ENCODE measurements around the gene CSF3R. TPM values are rescaled to one million over a fixed set of nuclear protein-coding genes. Genes with fewer than 3 reads are reported as not detected.
A peak's percentile ranks its signal among the peaks of the same experiment; 100 is the strongest.
"Not testable (repeated sequence)": the region's sequence is repeated elsewhere in the genome, so short reads cannot be mapped to it uniquely, and the experiment has no call there.

CSF3R gene
- total RNA-seq, 2 donors from 2014 or later, result 0.90 TPM; not detected in 1

- H3K9me3 Mint-ChIP-seq, result no peaks in the 10 kb centered on the region
- H3K36me3 Mint-ChIP-seq (ENCODE audit: low read depth), result no peaks in the 10 kb centered on the region
- ATAC-seq (replicated peaks), result no peak
- H3K27me3 Mint-ChIP-seq, result peaks cover 6% of the 10 kb centered on the region
- H3K27ac Mint-ChIP-seq, result no peak overlapping the region
- no peak overlapping the region for H3K4me3 Mint-ChIP-seq
- H3K4me1 Mint-ChIP-seq, result no peaks in the 10 kb centered on the region
Measured at GRCh38 chr1:36481091-36481490, 1.6 kb downstream of the CSF3R start.

GRCh38 chr1:36480161-36480560 lies 2.6 kb downstream of the CSF3R start:
- Mint-ChIP-seq H3K4me3 (no peak overlapping the region), H3K27me3 (peaks cover 6% of the 10 kb centered on the region), H3K9me3 (no peaks in the 10 kb centered on the region), H3K36me3 (ENCODE audit: low read depth) (no peaks in the 10 kb centered on the region), H3K27ac (no peak overlapping the region), H3K4me1 (no peaks in the 10 kb centered on the region)
- no peak for ATAC-seq (replicated peaks)

- no peak for ATAC-seq (replicated peaks)
- no peak overlapping the region for H3K4me3 Mint-ChIP-seq
- H3K27ac Mint-ChIP-seq, result peak overlapping the region; percentile 42
- peaks cover 6% of the 10 kb centered on the region for H3K27me3 Mint-ChIP-seq
- no peaks in the 10 kb centered on the region for H3K36me3 Mint-ChIP-seq (ENCODE audit: low read depth)
- H3K4me1 Mint-ChIP-seq, result no peaks in the 10 kb centered on the region
- no peaks in the 10 kb centered on the region for H3K9me3 Mint-ChIP-seq
Measured at GRCh38 chr1:36479505-36480051, 3.1 kb downstream of the CSF3R start.

- ATAC-seq (replicated peaks); H3K4me3 Mint-ChIP-seq; H3K4me1 Mint-ChIP-seq; H3K36me3 Mint-ChIP-seq (ENCODE audit: low read depth); H3K27ac Mint-ChIP-seq; H3K27me3 Mint-ChIP-seq; H3K9me3 Mint-ChIP-seq: not testable (repeated sequence)
Measured at GRCh38 chr1:36477615-36478014, 5.1 kb downstream of the CSF3R start.

DNA sequence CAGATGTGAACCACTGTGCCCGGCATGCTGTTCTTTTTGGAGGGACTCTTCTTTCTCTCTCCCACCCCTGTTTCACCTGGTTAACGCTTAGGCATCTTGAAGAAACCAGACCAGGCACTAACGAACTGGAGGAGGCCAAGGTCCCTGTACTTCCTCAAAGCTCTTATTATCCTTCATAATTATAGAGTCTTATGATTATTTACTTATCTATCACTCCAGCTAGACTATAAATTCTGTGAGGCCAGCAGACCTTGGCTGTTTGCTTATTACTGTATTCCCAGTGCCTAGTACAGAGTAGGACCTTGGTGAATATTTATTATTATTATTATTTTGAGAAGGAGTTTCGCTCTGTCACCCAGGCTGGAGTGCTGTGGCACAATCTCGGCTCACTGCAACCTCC lies 5.8 kb downstream of the CSF3R start:
- Mint-ChIP-seq H3K4me1 (no peaks in the 10 kb centered on the region), H3K4me3 (no peak overlapping the region), H3K36me3 (ENCODE audit: low read depth) (no peaks in the 10 kb centered on the region), H3K27ac (no peak overlapping the region), H3K27me3 (peaks cover 4% of the 10 kb centered on the region), H3K9me3 (no peaks in the 10 kb centered on the region)
- no peak for ATAC-seq (replicated peaks)

- H3K4me1 Mint-ChIP-seq, result no peaks in the 10 kb centered on the region
- no peak overlapping the region for H3K27ac Mint-ChIP-seq
- H3K4me3 Mint-ChIP-seq, result no peak overlapping the region
- H3K27me3 Mint-ChIP-seq, result no peaks in the 10 kb centered on the region
- H3K36me3 Mint-ChIP-seq (ENCODE audit: low read depth), result no peaks in the 10 kb centered on the region
- H3K9me3 Mint-ChIP-seq, result no peaks in the 10 kb centered on the region
- no peak for ATAC-seq (replicated peaks)
Measured at GRCh38 chr1:36475910-36476604, 6.7 kb downstream of the CSF3R start.

GRCh38 chr1:36475341-36475740 lies 7.4 kb downstream of the CSF3R start:
- ATAC-seq (replicated peaks), result no peak
- Mint-ChIP-seq H3K4me1 (no peaks in the 10 kb centered on the region), H3K4me3 (no peak overlapping the region), H3K27ac (no peak overlapping the region), H3K9me3 (no peaks in the 10 kb centered on the region), H3K27me3 (no peaks in the 10 kb centered on the region), H3K36me3 (ENCODE audit: low read depth) (no peaks in the 10 kb centered on the region)

GRCh38 chr1:36472656-36473055 lies 10.1 kb downstream of the CSF3R start:
- no peaks in the 10 kb centered on the region for H3K27me3 Mint-ChIP-seq
- no peak for ATAC-seq (replicated peaks)
- H3K9me3 Mint-ChIP-seq, result no peaks in the 10 kb centered on the region
- no peaks in the 10 kb centered on the region for H3K4me1 Mint-ChIP-seq
- no peak overlapping the region for H3K27ac Mint-ChIP-seq
- no peak overlapping the region for H3K4me3 Mint-ChIP-seq
- H3K36me3 Mint-ChIP-seq (ENCODE audit: low read depth), result no peaks in the 10 kb centered on the region

- Mint-ChIP-seq H3K27ac (no peak overlapping the region), H3K36me3 (ENCODE audit: low read depth) (no peaks in the 10 kb centered on the region), H3K27me3 (no peaks in the 10 kb centered on the region), H3K4me3 (no peak overlapping the region), H3K4me1 (no peaks in the 10 kb centered on the region), H3K9me3 (no peaks in the 10 kb centered on the region)
- ATAC-seq (replicated peaks), result no peak
Measured at GRCh38 chr1:36471830-36472641, 10.7 kb downstream of the CSF3R start.

DNA sequence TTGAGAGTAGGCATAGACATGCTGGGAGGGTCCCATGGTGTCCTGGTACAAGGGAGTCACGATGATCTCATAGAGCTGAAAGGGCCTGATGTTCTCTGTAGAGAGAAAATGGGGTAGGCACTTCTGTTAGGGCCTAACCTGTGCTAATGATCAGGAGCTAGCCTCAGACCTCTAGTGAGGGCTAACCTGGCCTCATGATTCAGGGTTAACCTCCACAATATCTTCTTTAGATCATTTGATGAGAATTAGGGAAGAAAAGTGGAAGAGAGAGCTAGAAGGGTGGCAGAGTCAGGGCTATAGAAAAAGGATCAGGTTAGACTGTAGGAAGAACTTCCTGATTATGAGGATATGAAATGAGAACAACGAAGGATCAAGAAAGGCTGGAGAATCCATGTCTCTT lies 13.6 kb downstream of the CSF3R start:
- Mint-ChIP-seq H3K4me3 (no peak overlapping the region), H3K4me1 (no peaks in the 10 kb centered on the region), H3K9me3 (no peaks in the 10 kb centered on the region), H3K36me3 (ENCODE audit: low read depth) (peaks cover under 1% of the 10 kb centered on the region), H3K27me3 (no peaks in the 10 kb centered on the region), H3K27ac (no peak overlapping the region)
- no peak for ATAC-seq (replicated peaks)

GRCh38 chr1:36467700-36468455 lies 14.8 kb downstream of the CSF3R start:
- Mint-ChIP-seq H3K27me3 (no peaks in the 10 kb centered on the region), H3K27ac (no peak overlapping the region), H3K36me3 (ENCODE audit: low read depth) (peaks cover 7% of the 10 kb centered on the region), H3K4me1 (no peaks in the 10 kb centered on the region), H3K9me3 (no peaks in the 10 kb centered on the region), H3K4me3 (no peak overlapping the region)
- ATAC-seq (replicated peaks), result no peak

- no peak overlapping the region for H3K27ac Mint-ChIP-seq
- no peaks in the 10 kb centered on the region for H3K9me3 Mint-ChIP-seq
- peaks cover 12% of the 10 kb centered on the region for H3K36me3 Mint-ChIP-seq (ENCODE audit: low read depth)
- H3K27me3 Mint-ChIP-seq, result no peaks in the 10 kb centered on the region
- no peak overlapping the region for H3K4me3 Mint-ChIP-seq
- no peak for ATAC-seq (replicated peaks)
- no peaks in the 10 kb centered on the region for H3K4me1 Mint-ChIP-seq
Measured at GRCh38 chr1:36467027-36467410, 15.7 kb downstream of the CSF3R start.

DNA sequence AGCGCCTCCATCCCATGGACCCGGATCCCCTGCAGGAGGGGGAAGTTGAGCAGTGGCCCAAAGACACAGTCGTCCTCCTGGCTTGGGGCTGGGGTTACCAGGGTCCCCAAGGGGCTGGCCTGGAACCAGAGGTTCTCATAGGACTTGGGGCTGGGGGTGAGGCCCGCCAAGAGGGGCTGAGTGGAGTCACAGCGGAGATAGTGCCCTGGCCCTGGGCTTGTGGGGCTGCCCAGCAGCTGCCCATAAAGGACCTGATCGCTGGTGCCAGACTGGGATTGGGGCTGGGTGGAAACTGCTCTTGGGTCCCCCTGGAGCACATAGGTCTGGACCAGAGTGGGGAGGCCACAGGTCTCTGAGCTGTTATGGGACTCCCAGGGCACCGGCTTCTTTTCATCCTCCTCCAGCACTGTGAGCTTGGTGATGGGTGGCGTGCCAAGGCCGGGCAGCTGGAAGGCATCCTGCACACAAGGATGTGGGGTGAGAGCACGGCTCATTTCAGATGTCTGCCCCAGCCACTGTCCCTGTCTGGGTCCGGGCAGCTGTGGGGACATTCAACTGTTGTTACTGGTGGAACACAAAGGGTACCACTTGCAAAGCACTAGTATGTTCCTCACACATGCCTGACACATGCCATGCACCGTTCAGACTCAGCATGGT lies 16.2 kb downstream of the CSF3R start:
- Mint-ChIP-seq H3K36me3 (ENCODE audit: low read depth) (peaks cover 16% of the 10 kb centered on the region), H3K27me3 (no peaks in the 10 kb centered on the region), H3K9me3 (no peaks in the 10 kb centered on the region), H3K27ac (no peak overlapping the region), H3K4me1 (no peaks in the 10 kb centered on the region), H3K4me3 (no peak overlapping the region)
- no peak for ATAC-seq (replicated peaks)

GRCh38 chr1:36465731-36466369 lies 16.9 kb downstream of the CSF3R start:
- no peak overlapping the region for H3K27ac Mint-ChIP-seq
- H3K9me3 Mint-ChIP-seq, result no peaks in the 10 kb centered on the region
- no peak for ATAC-seq (replicated peaks)
- H3K36me3 Mint-ChIP-seq (ENCODE audit: low read depth), result peaks cover 23% of the 10 kb centered on the region
- H3K4me3 Mint-ChIP-seq, result no peak overlapping the region
- H3K4me1 Mint-ChIP-seq, result peaks cover 6% of the 10 kb centered on the region
- H3K27me3 Mint-ChIP-seq, result no peaks in the 10 kb centered on the region

Measured in activated T-helper 17 cell treated with anti-CD3 and anti-CD28 coated beads, Interleukin-2, amount 50 U/mL, for 72 hours (primary cell).